Urinary bladder (tissue), 4 donors: ENCODE measurements around the gene OR8B2. TPM values are rescaled to one million over a fixed set of nuclear protein-coding genes. Genes with fewer than 3 reads are reported as not detected.

Experiments used
- DNase-seq: peaks from one replicate; pipeline ENCODE4 v3.0.0-alpha.2; 2015; ENCODE audit errors: extremely low spot score
- H3K27ac ChIP-seq: one replicate; pipeline ENCODE4 v1.5.1; 2013; ENCODE audit warnings: low read depth, mild to moderate bottlenecking, moderate library complexity
- H3K36me3 ChIP-seq: one replicate; pipeline ENCODE4 v1.6.1; 2013; ENCODE audit warnings: mild to moderate bottlenecking, moderate library complexity; ENCODE audit not compliant: insufficient read depth
- H3K4me1 ChIP-seq: one replicate; pipeline ENCODE4 v1.6.1; 2013; ENCODE audit warnings: mild to moderate bottlenecking, moderate library complexity; ENCODE audit not compliant: insufficient read depth
- H3K4me3 ChIP-seq: one replicate; pipeline ENCODE4 v1.5.1; 2013; ENCODE audit warnings: low read depth, low read length
- WGBS: extraction: QIAGEN DNeasy Blood & Tissue Kit; methylation state at CpG from one replicate; pipeline ENCODE4 v1.1.7; 2013; 5-methylcytosine and 5-hydroxymethylcytosine counted together
- polyA plus RNA-seq: library from polyadenylated mRNA; stranded (reverse); fragments of 200-250 nt; gene quantifications from one replicate; pipeline ENCODE4 v1.2.3, GENCODE V29; 2013
- total RNA-seq: library from RNA; depleted of rRNA; stranded (reverse); fragments of >200 nt; gene quantifications from one replicate; pipeline ENCODE4 v1.2.3, GENCODE V29; 2014
- donor health status: healthy with polysubstance abuse.
- donor health status: healthy.

Gene OR8B2
- total and polyA plus RNA-seq, 2 donors: not detected

GRCh38 chr11:124376280-124376679 lies 8.0 kb downstream of the OR8B2 start:
- Histone ChIP-seq H3K36me3 (no peaks in the 10 kb centered on the region), H3K27ac (no peak overlapping the region), H3K4me3 (no peak overlapping the region), H3K4me1 (no peaks in the 10 kb centered on the region)
- WGBS: 75% methylated on average over 3 of the region's 3 CpGs
- no peak for DNase-seq

DNA sequence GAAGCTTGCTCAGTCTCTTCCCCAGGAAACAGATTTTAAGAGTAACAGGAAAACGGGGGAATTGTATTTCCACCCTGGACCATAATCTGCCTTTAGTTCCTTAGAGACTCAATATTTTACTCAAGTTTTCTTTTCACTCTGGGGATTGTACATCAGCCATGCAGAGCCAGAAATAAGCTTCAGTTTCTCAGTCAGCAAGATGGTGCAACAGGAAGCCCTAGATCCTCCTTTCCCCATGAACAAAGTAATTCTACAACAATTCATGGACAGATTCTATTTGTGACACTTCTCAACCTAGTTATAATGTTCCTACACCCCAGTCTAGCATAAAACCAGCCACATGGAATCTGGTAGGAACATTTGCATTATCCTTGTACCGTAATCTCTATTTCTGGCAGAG lies 24.7 kb downstream of the OR8B2 start:
- no peaks in the 10 kb centered on the region for H3K4me1 ChIP-seq
- H3K4me3 ChIP-seq: no peak overlapping the region
- DNase-seq: no peak
- H3K36me3 ChIP-seq: no peaks in the 10 kb centered on the region
- 27% methylated on average over 2 of the region's 2 CpGs for WGBS
- H3K27ac ChIP-seq: no peak overlapping the region

GRCh38 chr11:124346311-124346955 lies 37.9 kb downstream of the OR8B2 start:
- no peaks in the 10 kb centered on the region for H3K36me3 ChIP-seq
- H3K4me3 ChIP-seq: no peak overlapping the region
- WGBS: 33% methylated on average over 3 of the region's 3 CpGs
- DNase-seq: no peak
- H3K4me1 ChIP-seq: no peaks in the 10 kb centered on the region
- H3K27ac ChIP-seq: no peak overlapping the region

DNA sequence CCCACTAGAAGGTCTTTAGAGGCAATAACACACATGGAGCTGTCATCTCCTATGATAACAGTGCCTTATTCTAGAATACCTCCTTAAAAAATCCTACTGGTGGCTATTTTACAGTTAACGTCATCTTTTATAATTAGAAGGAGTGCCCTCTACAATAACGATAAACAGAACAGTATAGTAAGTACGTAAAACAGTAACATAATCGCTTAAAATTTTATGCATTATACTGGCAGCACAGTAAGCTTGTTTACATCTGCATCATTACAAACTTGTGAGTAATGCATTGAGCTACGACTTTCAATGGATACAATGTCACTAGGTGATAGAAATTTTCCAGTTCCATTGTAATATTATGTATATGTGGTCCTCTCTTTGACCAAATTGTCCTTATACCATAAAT lies 40.0 kb downstream of the OR8B2 start:
- WGBS: 68% methylated on average over 5 of the region's 5 CpGs
- Histone ChIP-seq H3K36me3 (no peaks in the 10 kb centered on the region), H3K4me3 (no peak overlapping the region), H3K4me1 (no peaks in the 10 kb centered on the region), H3K27ac (no peak overlapping the region)
- DNase-seq: no peak

GRCh38 chr11:124340142-124340447 lies 44.2 kb downstream of the OR8B2 start:
- H3K36me3 ChIP-seq: no peaks in the 10 kb centered on the region
- H3K4me1 ChIP-seq: no peaks in the 10 kb centered on the region
- 79% methylated on average over 2 of the region's 2 CpGs for WGBS
- no peak overlapping the region for H3K27ac ChIP-seq
- DNase-seq: no peak
- H3K4me3 ChIP-seq: no peak overlapping the region

DNA sequence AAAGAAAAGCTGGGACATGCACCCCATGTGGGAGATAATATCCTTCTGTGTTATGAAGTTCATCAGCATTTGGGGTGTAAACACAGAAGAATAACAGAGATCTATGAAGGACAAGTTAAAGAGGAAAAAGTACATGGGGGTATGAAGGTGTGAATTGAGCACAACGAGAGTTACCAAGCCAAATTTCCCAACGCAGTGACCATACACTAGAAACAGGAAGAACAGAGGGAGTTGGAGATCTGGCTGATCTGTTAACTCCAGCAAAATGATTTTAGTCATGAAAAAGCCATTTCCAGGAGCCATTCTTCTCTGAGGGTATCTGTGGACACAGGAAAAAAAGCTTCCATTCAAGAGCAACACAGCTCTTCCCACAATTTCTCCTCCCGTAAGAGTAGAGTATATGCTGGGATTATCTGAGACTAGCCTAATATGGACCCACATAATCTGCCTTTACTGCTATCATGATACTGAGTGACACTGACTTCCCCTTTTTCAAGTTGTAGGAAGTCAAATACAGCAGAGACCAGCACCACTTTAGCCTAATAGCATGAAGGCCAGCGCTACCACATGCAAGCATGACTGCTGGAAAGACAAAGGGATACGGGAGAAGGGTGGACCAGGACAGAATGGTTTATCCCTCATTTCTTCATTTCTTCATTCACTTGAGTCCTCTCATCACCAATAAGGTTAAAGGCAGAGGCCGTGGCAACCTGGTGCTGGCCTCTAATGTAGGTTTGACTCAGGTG lies 44.7 kb downstream of the OR8B2 start:
- no peaks in the 10 kb centered on the region for H3K36me3 ChIP-seq
- no peak for DNase-seq
- no peaks in the 10 kb centered on the region for H3K4me1 ChIP-seq
- H3K27ac ChIP-seq: no peak overlapping the region
- WGBS: 77% methylated on average over 6 of the region's 6 CpGs
- H3K4me3 ChIP-seq: no peak overlapping the region

Other genes starting within 250 kb of the OR8B2 start
- not detected for gene OR10D3, start 201.2 kb downstream of the OR8B2 start, total RNA-seq
- not detected for gene OR10D3, start 201.2 kb downstream of the OR8B2 start, polyA plus RNA-seq
- not detected for gene OR8G1, start 143.4 kb downstream of the OR8B2 start, total RNA-seq
- gene OR8G1, start 143.4 kb downstream of the OR8B2 start, polyA plus RNA-seq: not detected
- gene OR8G5, start 128.1 kb downstream of the OR8B2 start, total RNA-seq: not detected
- gene OR8G5, start 128.1 kb downstream of the OR8B2 start, polyA plus RNA-seq: not detected
- not detected for gene OR8D1, start 70.5 kb downstream of the OR8B2 start, total RNA-seq
- gene OR8D1, start 70.5 kb downstream of the OR8B2 start, polyA plus RNA-seq: not detected
- not detected for gene OR8D2, start 64.3 kb downstream of the OR8B2 start, total RNA-seq
- gene OR8D2, start 64.3 kb downstream of the OR8B2 start, polyA plus RNA-seq: not detected
- gene OR8B3, start 14.5 kb upstream of the OR8B2 start, total RNA-seq: not detected
- gene OR8B3, start 14.5 kb upstream of the OR8B2 start, polyA plus RNA-seq: not detected
- gene OR8B4, start 40.4 kb upstream of the OR8B2 start, total RNA-seq: not detected
- not detected for gene OR8B4, start 40.4 kb upstream of the OR8B2 start, polyA plus RNA-seq
- not detected for gene OR8B8, start 61.2 kb upstream of the OR8B2 start, total RNA-seq
- not detected for gene OR8B8, start 61.2 kb upstream of the OR8B2 start, polyA plus RNA-seq
- gene OR8B12, start 159.2 kb upstream of the OR8B2 start, total RNA-seq: not detected
- not detected for gene OR8B12, start 159.2 kb upstream of the OR8B2 start, polyA plus RNA-seq
- not detected for gene OR8A1, start 185.5 kb upstream of the OR8B2 start, total RNA-seq
- gene OR8A1, start 185.5 kb upstream of the OR8B2 start, polyA plus RNA-seq: not detected
- not detected for gene PANX3, start 226.9 kb upstream of the OR8B2 start, total RNA-seq
- gene PANX3, start 226.9 kb upstream of the OR8B2 start, polyA plus RNA-seq: not detected
- 25.0 TPM for gene TBRG1, start 238.4 kb upstream of the OR8B2 start, total RNA-seq
- gene TBRG1, start 238.4 kb upstream of the OR8B2 start, polyA plus RNA-seq: 32.8 TPM